ENCODE data around the gene C3orf62. TPM values are rescaled to one million over a fixed set of nuclear protein-coding genes. Genes with fewer than 3 reads are reported as not detected.

Gene C3orf62
- total RNA-seq, 1 donor from 2014 or later = 10.7 TPM

- Mint-ChIP-seq H3K27ac (no peak overlapping the region), H3K27me3 (no peaks in the 10 kb centered on the region), H3K4me1 (ENCODE audit: unreplicated experiment) (peaks cover 10% of the 10 kb centered on the region), H3K4me3 (no peak overlapping the region), H3K36me3 (peaks cover 8% of the 10 kb centered on the region), H3K9me3 (no peaks in the 10 kb centered on the region)
- DNase-seq (ENCODE audit: extremely low spot score, unreplicated experiment) = no peak
- no peak for TF ChIP-seq CTCF (conservative IDR thresholded peaks at IDR 0.05)
Observed at GRCh38 chr3:49269443-49270155, 7.4 kb downstream of the C3orf62 start.

GRCh38 chr3:49266410-49267095, 10.5 kb downstream of the C3orf62 start:
- no peaks in the 10 kb centered on the region for H3K9me3 Mint-ChIP-seq
- no peak for DNase-seq (ENCODE audit: extremely low spot score, unreplicated experiment)
- H3K27me3 Mint-ChIP-seq = no peaks in the 10 kb centered on the region
- H3K4me1 Mint-ChIP-seq (ENCODE audit: unreplicated experiment) = peaks cover 10% of the 10 kb centered on the region
- TF ChIP-seq CTCF (conservative IDR thresholded peaks at IDR 0.05) = no peak
- H3K4me3 Mint-ChIP-seq = no peak overlapping the region
- H3K36me3 Mint-ChIP-seq = peaks cover 8% of the 10 kb centered on the region
- no peak overlapping the region for H3K27ac Mint-ChIP-seq

- peaks cover 8% of the 10 kb centered on the region for H3K36me3 Mint-ChIP-seq
- H3K27me3 Mint-ChIP-seq = no peaks in the 10 kb centered on the region
- DNase-seq (ENCODE audit: extremely low spot score, unreplicated experiment) = no peak
- H3K9me3 Mint-ChIP-seq = no peaks in the 10 kb centered on the region
- peaks cover 6% of the 10 kb centered on the region for H3K4me1 Mint-ChIP-seq (ENCODE audit: unreplicated experiment)
- no peak for TF ChIP-seq CTCF (conservative IDR thresholded peaks at IDR 0.05)
- H3K27ac Mint-ChIP-seq = no peak overlapping the region
- H3K4me3 Mint-ChIP-seq = no peak overlapping the region
Observed at GRCh38 chr3:49265661-49266386, 11.2 kb downstream of the C3orf62 start.

- H3K4me3 Mint-ChIP-seq = no peak overlapping the region
- peaks cover 8% of the 10 kb centered on the region for H3K36me3 Mint-ChIP-seq
- DNase-seq (ENCODE audit: extremely low spot score, unreplicated experiment) = no peak
- no peak for TF ChIP-seq CTCF (conservative IDR thresholded peaks at IDR 0.05)
- no peaks in the 10 kb centered on the region for H3K27me3 Mint-ChIP-seq
- no peak overlapping the region for H3K27ac Mint-ChIP-seq
- H3K9me3 Mint-ChIP-seq = no peaks in the 10 kb centered on the region
- H3K4me1 Mint-ChIP-seq (ENCODE audit: unreplicated experiment) = peaks cover 5% of the 10 kb centered on the region
Observed at GRCh38 chr3:49263159-49263889, 13.7 kb downstream of the C3orf62 start.

- Mint-ChIP-seq H3K4me3 (no peak overlapping the region), H3K27ac (peak overlapping the region; percentile 31), H3K27me3 (no peaks in the 10 kb centered on the region), H3K36me3 (peaks cover 3% of the 10 kb centered on the region), H3K9me3 (no peaks in the 10 kb centered on the region), H3K4me1 (ENCODE audit: unreplicated experiment) (peaks cover 3% of the 10 kb centered on the region)
- TF ChIP-seq CTCF (conservative IDR thresholded peaks at IDR 0.05) = no peak
- DNase-seq (ENCODE audit: extremely low spot score, unreplicated experiment) = no peak
Observed at GRCh38 chr3:49260806-49261324, 16.2 kb downstream of the C3orf62 start.

Measured in type B pancreatic cell (in vitro differentiated cells).